ENCODE measurements around the gene TAF1L. TPM values are rescaled to one million over a fixed set of nuclear protein-coding genes. Genes with fewer than 3 reads are reported as not detected.

The TAF1L gene
- total and polyA plus RNA-seq, 2 of the 13 experiments (the other 11 are each of a cell fraction or from before 2014, with no cell fraction given) = not detected

DNA sequence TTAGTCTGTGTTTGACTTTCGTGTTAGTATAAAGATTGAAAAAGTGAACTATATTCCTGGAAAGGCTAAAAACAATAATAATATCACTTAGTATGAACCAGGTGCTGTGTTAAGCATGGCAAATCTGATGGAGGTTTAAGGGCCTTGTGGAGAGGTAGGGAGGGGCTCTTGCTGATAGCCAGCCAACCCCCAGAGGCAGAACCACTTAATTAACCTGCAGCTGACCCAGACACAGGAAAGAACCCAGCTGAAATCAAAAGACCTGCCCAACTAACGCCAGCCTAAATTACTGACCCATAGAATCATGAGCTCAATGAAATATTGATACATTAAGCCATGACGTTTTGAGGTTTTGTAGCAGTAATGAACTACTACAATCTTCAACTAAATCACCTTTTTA lies 28.3 kb upstream of the TAF1L start:
- POLR2A ChIA-PET = no interaction called here
- H3K36me3 ChIP-seq (replicated peaks in 1 of 2; ENCODE audit: control insufficient read depth in 1 of 2, insufficient read depth in 2 of 2, low read length in 2 of 2) = no peaks in the 10 kb centered on the region
- no peak overlapping the region for H3K9ac ChIP-seq (ENCODE audit: insufficient read depth, low read depth, low read length)
- H3K27me3 ChIP-seq (ENCODE audit: control insufficient read depth in 1 of 2, insufficient read depth in 2 of 2, low read length in 2 of 2) = no peaks in the 10 kb centered on the region; a peak in 1 of 5 replicates
- in situ Hi-C loops (cut with HindIII; ENCODE audit: extremely low pct_ligation_motif_present, low pct_unique_long_range_greater_than_20kb) (no loop called here), intact Hi-C loops (cut with micrococcal nuclease; ENCODE audit: unreplicated experiment) (loop anchor here (10.0 kb wide), 1 partner anchor 151 kb away; no protein-coding TSS in a partner anchor)
- DNase-seq (ENCODE audit: low spot score) (no peak), FAIRE-seq (no peak), ATAC-seq (no peak)
- CTCF ChIA-PET (ENCODE audit: low intra/inter-chr PET ratio, low total read pairs) = no interaction called here
- peaks cover 8% of the 10 kb centered on the region; the same call in 1 of the 2 replicates for H3K9me3 ChIP-seq (ENCODE audit: low read length)
- no peaks in the 10 kb centered on the region for H3K79me2 ChIP-seq (ENCODE audit: insufficient read depth, low read length)
- no peak overlapping the region for H3K27ac ChIP-seq (ENCODE audit: extremely low read length, insufficient read depth, low read length)
- no peak overlapping the region for H2AFZ ChIP-seq (ENCODE audit: low read length)
- H4K20me1 ChIP-seq (ENCODE audit: insufficient read depth, low read length) = no peaks in the 10 kb centered on the region
- TF ChIP-seq TFE3 (CRISPR knock-in tag; IDR thresholded peaks at IDR 0.05) (no peak), ZBTB1 (CRISPR knock-in tag; IDR thresholded peaks at IDR 0.05; ENCODE audit: borderline replicate concordance) (no peak), HIVEP1 (CRISPR knock-in tag; IDR thresholded peaks at IDR 0.05) (no peak), CC2D1A (CRISPR knock-in tag; IDR thresholded peaks at IDR 0.05) (no peak)
- TF ChIP-seq, protein P1, sequence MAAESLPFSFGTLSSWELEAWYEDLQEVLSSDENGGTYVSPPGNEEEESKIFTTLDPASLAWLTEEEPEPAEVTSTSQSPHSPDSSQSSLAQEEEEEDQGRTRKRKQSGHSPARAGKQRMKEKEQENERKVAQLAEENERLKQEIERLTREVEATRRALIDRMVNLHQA (CRISPR knock-in tag; IDR thresholded peaks at IDR 0.05) = no peak
- no peak overlapping the region for H3K4me2 ChIP-seq (ENCODE audit: low read depth, low read length)
- no peak overlapping the region for H3K4me3 ChIP-seq (replicated peaks in 1 of 3; ENCODE audit: insufficient read depth in 1 of 3, low read depth in 2 of 3, low read length in 3 of 3)
- no peaks in the 10 kb centered on the region for H3K4me1 ChIP-seq (ENCODE audit: insufficient read depth, low read length)
- BruUV-seq (replicated peaks) = no TSS peak
- WGBS (ENCODE audit: low lambda C conversion rate) = 1% methylated on average over 3 of the region's 3 CpGs

GRCh38 chr9:32647671-32648070 lies 12.2 kb upstream of the TAF1L start:
- Histone ChIP-seq H3K9ac (ENCODE audit: insufficient read depth, low read depth, low read length) (no peak overlapping the region), H2AFZ (ENCODE audit: low read length) (no peak overlapping the region), H3K4me3 (replicated peaks in 1 of 3; ENCODE audit: insufficient read depth in 1 of 3, low read depth in 2 of 3, low read length in 3 of 3) (no peak overlapping the region), H3K27me3 (ENCODE audit: control insufficient read depth in 1 of 2, insufficient read depth in 2 of 2, low read length in 2 of 2) (peaks cover 0 to 1% of the 10 kb centered on the region in 2 experiments; a peak in 1 of 5 replicates), H3K4me1 (ENCODE audit: insufficient read depth, low read length) (no peaks in the 10 kb centered on the region), H3K79me2 (ENCODE audit: insufficient read depth, low read length) (no peaks in the 10 kb centered on the region), H3K4me2 (ENCODE audit: low read depth, low read length) (no peak overlapping the region), H3K36me3 (replicated peaks in 1 of 2; ENCODE audit: control insufficient read depth in 1 of 2, insufficient read depth in 2 of 2, low read length in 2 of 2) (no peaks in the 10 kb centered on the region), H4K20me1 (ENCODE audit: insufficient read depth, low read length) (no peaks in the 10 kb centered on the region), H3K27ac (ENCODE audit: extremely low read length, insufficient read depth, low read length) (no peak overlapping the region), H3K9me3 (ENCODE audit: low read length) (no peaks in the 10 kb centered on the region)
- ChIA-PET CTCF (ENCODE audit: low intra/inter-chr PET ratio, low total read pairs) (no interaction called here), POLR2A (no interaction called here)
- FAIRE-seq (no peak), DNase-seq (ENCODE audit: low spot score) (no peak), ATAC-seq (no peak)
- in situ Hi-C loops (cut with HindIII; ENCODE audit: extremely low pct_ligation_motif_present, low pct_unique_long_range_greater_than_20kb) = no loop called here
- 0% methylated on average over 2 of the region's 2 CpGs for WGBS (ENCODE audit: low lambda C conversion rate)
- intact Hi-C loops (cut with micrococcal nuclease; ENCODE audit: unreplicated experiment) = no loop called here
- BruUV-seq (replicated peaks) = no TSS peak
- no peak for TF ChIP-seq NBN (conservative IDR thresholded peaks at IDR 0.05)
- TF ChIP-seq ZNF546 (CRISPR knock-in tag; conservative IDR thresholded peaks at IDR 0.05) = no peak
- TF ChIP-seq, protein P2, sequence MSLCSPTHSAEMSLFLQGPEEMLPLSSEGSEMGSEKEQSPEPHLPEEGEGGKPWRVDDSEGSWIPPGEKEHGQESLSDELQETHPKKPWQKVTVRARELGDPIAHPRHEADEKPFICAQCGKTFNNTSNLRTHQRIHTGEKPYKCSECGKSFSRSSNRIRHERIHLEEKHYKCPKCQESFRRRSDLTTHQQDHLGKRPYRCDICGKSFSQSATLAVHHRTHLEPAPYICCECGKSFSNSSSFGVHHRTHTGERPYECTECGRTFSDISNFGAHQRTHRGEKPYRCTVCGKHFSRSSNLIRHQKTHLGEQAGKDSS (CRISPR knock-in tag; IDR thresholded peaks at IDR 0.05; ENCODE audit: borderline replicate concordance, low read depth) = no peak
- no peak for TF ChIP-seq ZFX (CRISPR knock-in tag; IDR thresholded peaks at IDR 0.05; ENCODE audit: low read depth)
- no peak for TF ChIP-seq EHMT2 (IDR thresholded peaks at IDR 0.05; ENCODE audit: borderline replicate concordance, low read depth, low read length)
- TF ChIP-seq, protein P3, sequence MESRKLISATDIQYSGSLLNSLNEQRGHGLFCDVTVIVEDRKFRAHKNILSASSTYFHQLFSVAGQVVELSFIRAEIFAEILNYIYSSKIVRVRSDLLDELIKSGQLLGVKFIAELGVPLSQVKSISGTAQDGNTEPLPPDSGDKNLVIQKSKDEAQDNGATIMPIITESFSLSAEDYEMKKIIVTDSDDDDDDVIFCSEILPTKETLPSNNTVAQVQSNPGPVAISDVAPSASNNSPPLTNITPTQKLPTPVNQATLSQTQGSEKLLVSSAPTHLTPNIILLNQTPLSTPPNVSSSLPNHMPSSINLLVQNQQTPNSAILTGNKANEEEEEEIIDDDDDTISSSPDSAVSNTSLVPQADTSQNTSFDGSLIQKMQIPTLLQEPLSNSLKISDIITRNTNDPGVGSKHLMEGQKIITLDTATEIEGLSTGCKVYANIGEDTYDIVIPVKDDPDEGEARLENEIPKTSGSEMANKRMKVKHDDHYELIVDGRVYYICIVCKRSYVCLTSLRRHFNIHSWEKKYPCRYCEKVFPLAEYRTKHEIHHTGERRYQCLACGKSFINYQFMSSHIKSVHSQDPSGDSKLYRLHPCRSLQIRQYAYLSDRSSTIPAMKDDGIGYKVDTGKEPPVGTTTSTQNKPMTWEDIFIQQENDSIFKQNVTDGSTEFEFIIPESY (CRISPR knock-in tag; IDR thresholded peaks at IDR 0.05) = no peak
- TF ChIP-seq, protein P4, sequence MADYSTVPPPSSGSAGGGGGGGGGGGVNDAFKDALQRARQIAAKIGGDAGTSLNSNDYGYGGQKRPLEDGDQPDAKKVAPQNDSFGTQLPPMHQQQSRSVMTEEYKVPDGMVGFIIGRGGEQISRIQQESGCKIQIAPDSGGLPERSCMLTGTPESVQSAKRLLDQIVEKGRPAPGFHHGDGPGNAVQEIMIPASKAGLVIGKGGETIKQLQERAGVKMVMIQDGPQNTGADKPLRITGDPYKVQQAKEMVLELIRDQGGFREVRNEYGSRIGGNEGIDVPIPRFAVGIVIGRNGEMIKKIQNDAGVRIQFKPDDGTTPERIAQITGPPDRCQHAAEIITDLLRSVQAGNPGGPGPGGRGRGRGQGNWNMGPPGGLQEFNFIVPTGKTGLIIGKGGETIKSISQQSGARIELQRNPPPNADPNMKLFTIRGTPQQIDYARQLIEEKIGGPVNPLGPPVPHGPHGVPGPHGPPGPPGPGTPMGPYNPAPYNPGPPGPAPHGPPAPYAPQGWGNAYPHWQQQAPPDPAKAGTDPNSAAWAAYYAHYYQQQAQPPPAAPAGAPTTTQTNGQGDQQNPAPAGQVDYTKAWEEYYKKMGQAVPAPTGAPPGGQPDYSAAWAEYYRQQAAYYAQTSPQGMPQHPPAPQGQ (CRISPR knock-in tag; IDR thresholded peaks at IDR 0.05; ENCODE audit: borderline replicate concordance) = no peak
